ENCODE results near the gene SLC25A6. TPM values are rescaled to one million over a fixed set of nuclear protein-coding genes. Genes with fewer than 3 reads are reported as not detected.

Gene SLC25A6
- polyA plus RNA-seq, 2 of the 4 experiments (the other 2 are of a cell fraction) = 291 to 448 TPM

- no peak for TF ChIP-seq CHD2 (IDR thresholded peaks at IDR 0.05; ENCODE audit: low read length, partially characterized antibody)
- no peak for TF ChIP-seq RARB (CRISPR knock-in tag; IDR thresholded peaks at IDR 0.05)
- no peak for TF ChIP-seq RNF2 (IDR thresholded peaks at IDR 0.05; ENCODE audit: borderline replicate concordance, low read depth)
- TF ChIP-seq, protein P1, sequence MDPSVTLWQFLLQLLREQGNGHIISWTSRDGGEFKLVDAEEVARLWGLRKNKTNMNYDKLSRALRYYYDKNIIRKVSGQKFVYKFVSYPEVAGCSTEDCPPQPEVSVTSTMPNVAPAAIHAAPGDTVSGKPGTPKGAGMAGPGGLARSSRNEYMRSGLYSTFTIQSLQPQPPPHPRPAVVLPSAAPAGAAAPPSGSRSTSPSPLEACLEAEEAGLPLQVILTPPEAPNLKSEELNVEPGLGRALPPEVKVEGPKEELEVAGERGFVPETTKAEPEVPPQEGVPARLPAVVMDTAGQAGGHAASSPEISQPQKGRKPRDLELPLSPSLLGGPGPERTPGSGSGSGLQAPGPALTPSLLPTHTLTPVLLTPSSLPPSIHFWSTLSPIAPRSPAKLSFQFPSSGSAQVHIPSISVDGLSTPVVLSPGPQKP (IDR thresholded peaks at IDR 0.05; ENCODE audit: low read depth, low read length) = no peak
- TF ChIP-seq, protein P2, sequence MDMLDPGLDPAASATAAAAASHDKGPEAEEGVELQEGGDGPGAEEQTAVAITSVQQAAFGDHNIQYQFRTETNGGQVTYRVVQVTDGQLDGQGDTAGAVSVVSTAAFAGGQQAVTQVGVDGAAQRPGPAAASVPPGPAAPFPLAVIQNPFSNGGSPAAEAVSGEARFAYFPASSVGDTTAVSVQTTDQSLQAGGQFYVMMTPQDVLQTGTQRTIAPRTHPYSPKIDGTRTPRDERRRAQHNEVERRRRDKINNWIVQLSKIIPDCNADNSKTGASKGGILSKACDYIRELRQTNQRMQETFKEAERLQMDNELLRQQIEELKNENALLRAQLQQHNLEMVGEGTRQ (IDR thresholded peaks at IDR 0.05) = no peak
- TF ChIP-seq, protein P3, sequence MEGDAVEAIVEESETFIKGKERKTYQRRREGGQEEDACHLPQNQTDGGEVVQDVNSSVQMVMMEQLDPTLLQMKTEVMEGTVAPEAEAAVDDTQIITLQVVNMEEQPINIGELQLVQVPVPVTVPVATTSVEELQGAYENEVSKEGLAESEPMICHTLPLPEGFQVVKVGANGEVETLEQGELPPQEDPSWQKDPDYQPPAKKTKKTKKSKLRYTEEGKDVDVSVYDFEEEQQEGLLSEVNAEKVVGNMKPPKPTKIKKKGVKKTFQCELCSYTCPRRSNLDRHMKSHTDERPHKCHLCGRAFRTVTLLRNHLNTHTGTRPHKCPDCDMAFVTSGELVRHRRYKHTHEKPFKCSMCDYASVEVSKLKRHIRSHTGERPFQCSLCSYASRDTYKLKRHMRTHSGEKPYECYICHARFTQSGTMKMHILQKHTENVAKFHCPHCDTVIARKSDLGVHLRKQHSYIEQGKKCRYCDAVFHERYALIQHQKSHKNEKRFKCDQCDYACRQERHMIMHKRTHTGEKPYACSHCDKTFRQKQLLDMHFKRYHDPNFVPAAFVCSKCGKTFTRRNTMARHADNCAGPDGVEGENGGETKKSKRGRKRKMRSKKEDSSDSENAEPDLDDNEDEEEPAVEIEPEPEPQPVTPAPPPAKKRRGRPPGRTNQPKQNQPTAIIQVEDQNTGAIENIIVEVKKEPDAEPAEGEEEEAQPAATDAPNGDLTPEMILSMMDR (IDR thresholded peaks at IDR 0.05) = no peak
Measured at GRCh38 chrX:1390621-1391369, 1.1 kb downstream of the SLC25A6 start (continued).

DNA sequence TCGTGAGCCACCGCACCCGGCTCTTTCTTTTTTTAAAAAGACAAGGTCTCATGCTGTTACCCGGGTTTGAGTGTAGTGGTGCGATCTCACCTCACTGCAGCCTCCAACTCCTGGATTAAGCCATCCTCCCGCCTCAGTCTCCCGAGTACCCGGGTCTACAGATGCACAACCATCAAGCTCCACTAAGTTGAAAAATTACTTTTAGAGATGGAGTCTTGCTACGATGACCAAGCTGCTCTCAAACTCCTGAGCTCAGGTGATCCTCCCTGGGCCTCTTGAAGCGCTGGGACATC, 2.0 kb downstream of the SLC25A6 start:
- no peak for FAIRE-seq
- POLR2A ChIA-PET = no interaction called here
- no peak overlapping the region for H3K4me3 ChIP-seq

More for the DNA sequence above, 2.0 kb downstream of the SLC25A6 start:
- Histone ChIP-seq H3K4me2 (peak overlapping the region; percentile 95), H3K9me3 (no peaks in the 10 kb centered on the region), H3K4me1 (peaks cover 40% of the 10 kb centered on the region), H3K27ac (peak overlapping the region in 1 of 2 experiments; percentile 1; a peak in 1 of 6 replicates)
- TF ChIP-seq KDM5A (IDR thresholded peaks at IDR 0.05) = no peak
- no peak for TF ChIP-seq JUNB (IDR thresholded peaks at IDR 0.05)
- TF ChIP-seq CBX8 (IDR thresholded peaks at IDR 0.05) = no peak
- no peak for TF ChIP-seq ZC3H11A (IDR thresholded peaks at IDR 0.05)
- no peak for TF ChIP-seq NFE2L2 (conservative IDR thresholded peaks at IDR 0.05; ENCODE audit: low read length)
- no peak for TF ChIP-seq EHMT2 (IDR thresholded peaks at IDR 0.05; ENCODE audit: low read depth)
- TF ChIP-seq SREBF2 (IDR thresholded peaks at IDR 0.05) = no peak
- no peak for TF ChIP-seq MYC (IDR thresholded peaks at IDR 0.05; ENCODE audit: borderline replicate concordance, low read length)
- no peak for TF ChIP-seq HEYL (CRISPR knock-in tag; IDR thresholded peaks at IDR 0.05)
- TF ChIP-seq ZNF302 (CRISPR knock-in tag; IDR thresholded peaks at IDR 0.05) = no peak
- no peak for TF ChIP-seq GATA3 (IDR thresholded peaks at IDR 0.05; ENCODE audit: borderline replicate concordance)
- no peak for TF ChIP-seq POLR2A (IDR thresholded peaks at IDR 0.05; ENCODE audit: low read length)
- TF ChIP-seq CHD4 (IDR thresholded peaks at IDR 0.05; ENCODE audit: borderline replicate concordance) = no peak
- no peak for TF ChIP-seq ATOH8 (CRISPR knock-in tag; IDR thresholded peaks at IDR 0.05; ENCODE audit: low read depth)
- no peak for TF ChIP-seq FOSL2 (IDR thresholded peaks at IDR 0.05)
- no peak for TF ChIP-seq FOSL2 (CRISPR knock-in tag; IDR thresholded peaks at IDR 0.05)
- TF ChIP-seq, protein P4, sequence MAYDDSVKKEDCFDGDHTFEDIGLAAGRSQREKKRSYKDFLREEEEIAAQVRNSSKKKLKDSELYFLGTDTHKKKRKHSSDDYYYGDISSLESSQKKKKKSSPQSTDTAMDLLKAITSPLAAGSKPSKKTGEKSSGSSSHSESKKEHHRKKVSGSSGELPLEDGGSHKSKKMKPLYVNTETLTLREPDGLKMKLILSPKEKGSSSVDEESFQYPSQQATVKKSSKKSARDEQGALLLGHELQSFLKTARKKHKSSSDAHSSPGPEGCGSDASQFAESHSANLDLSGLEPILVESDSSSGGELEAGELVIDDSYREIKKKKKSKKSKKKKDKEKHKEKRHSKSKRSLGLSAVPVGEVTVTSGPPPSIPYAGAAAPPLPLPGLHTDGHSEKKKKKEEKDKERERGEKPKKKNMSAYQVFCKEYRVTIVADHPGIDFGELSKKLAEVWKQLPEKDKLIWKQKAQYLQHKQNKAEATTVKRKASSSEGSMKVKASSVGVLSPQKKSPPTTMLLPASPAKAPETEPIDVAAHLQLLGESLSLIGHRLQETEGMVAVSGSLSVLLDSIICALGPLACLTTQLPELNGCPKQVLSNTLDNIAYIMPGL (CRISPR knock-in tag; IDR thresholded peaks at IDR 0.05; ENCODE audit: borderline replicate concordance) = no peak
- TF ChIP-seq, protein P2 (IDR thresholded peaks at IDR 0.05) = no peak
- no peak for TF ChIP-seq PHF8 (IDR thresholded peaks at IDR 0.05; ENCODE audit: borderline replicate concordance, low read depth)
- CTCF ChIA-PET = no interaction called here
- WGBS (ENCODE audit: missing lambda C conversion rate) = 89% methylated on average over 10 of the region's 10 CpGs
- no peak for ATAC-seq
- no peak for DNase-seq (ENCODE audit: low read depth in 1 of 2, low spot score in 1 of 2)
